Endothelial cell of umbilical vein (primary cell): ENCODE measurements around the gene APOM. TPM values are rescaled to one million over a fixed set of nuclear protein-coding genes. Genes with fewer than 3 reads are reported as not detected.

ENCODE experiments used
- BruUV-seq: library from RNA; stranded (reverse); fragments of 400-500 nt; replicated peaks from 2 replicates; lab custom pipeline; 2021; lab: Mats Ljungman, UMichigan
- CTCF ChIA-PET: fragments of 300-600, 350-600 bp; sonication (Branson Sonifier 250); formaldehyde crosslinking; loops from one replicate; lab custom pipeline; 2021; ENCODE audit warnings: antibody characterized with exemption, inconsistent platforms; lab: Charles Lee
- POLR2A ChIA-PET: fragments of 300-600, 350-600 bp; sonication (Branson Sonifier 250); formaldehyde crosslinking; loops from one replicate; lab custom pipeline; 2021; ENCODE audit warnings: antibody characterized with exemption, inconsistent platforms; lab: Charles Lee
- DNase-seq: peaks from one replicate; pipeline ENCODE4 v3.0.0-alpha.2; 2011; ENCODE audit warnings: low read depth, low spot score
- FAIRE-seq: peaks from 2 replicates; lab custom pipeline; 2011; peaks lifted over from hg19 to GRCh38; lab: Jason Lieb, UNC
- H2AFZ ChIP-seq: 2 replicates; pipeline ENCODE4 v1.6.0; 2012; ENCODE audit warnings: low read depth, low read length, control low read depth, inconsistent platforms
- H3K27ac ChIP-seq: 2 replicates; pipeline ENCODE4 v1.5.1; 2011; ENCODE audit warnings: low read depth, mild to moderate bottlenecking, control low read depth, low read length, moderate library complexity; ENCODE audit not compliant: insufficient read depth
- H3K27me3 ChIP-seq, 2 experiments: 2 replicates each; pipeline versions ENCODE4 v1.6.0 to v1.6.1; 2011; ENCODE audit warnings: low read length in 2 of 2, mixed read lengths in 1 of 2; ENCODE audit not compliant: control insufficient read depth in 2 of 2, insufficient read depth in 2 of 2
- H3K36me3 ChIP-seq, 2 experiments: 2 replicates in 1 of 2; 3 replicates in 1 of 2; pipeline ENCODE4 v1.5.1; 2011; ENCODE audit warnings: low read length in 2 of 2, mild to moderate bottlenecking in 1 of 2, moderate library complexity in 1 of 2; ENCODE audit not compliant: control insufficient read depth in 2 of 2, insufficient read depth in 2 of 2; ENCODE audit errors: extremely low read depth in 1 of 2
- H3K4me1 ChIP-seq: 3 replicates; pipeline ENCODE4 v1.5.1; 2011; ENCODE audit warnings: mild to moderate bottlenecking, low read length; ENCODE audit not compliant: control insufficient read depth, insufficient read depth; ENCODE audit errors: extremely low read depth
- H3K4me2 ChIP-seq: 2 replicates; pipeline ENCODE4 v1.6.1; 2011; ENCODE audit warnings: low read length, control low read depth, mixed read lengths; ENCODE audit not compliant: insufficient read depth
- H3K4me3 ChIP-seq, 3 experiments: fragments of 200-600 bp in 1 of 3; sonication (generic), shearing (Covaris generic) in 1 of 3; replicated peaks in 1 of 3; 2 replicates each; pipeline ENCODE4 v1.5.1; 2011 to 2016; ENCODE audit warnings: control low read depth in 3 of 3, low read length in 3 of 3, mild to moderate bottlenecking in 2 of 3, inconsistent platforms in 1 of 3, low read depth in 1 of 3, moderate library complexity in 1 of 3; ENCODE audit not compliant: insufficient read depth in 1 of 3
- H3K79me2 ChIP-seq: 2 replicates; pipeline ENCODE4 v1.6.0; 2012; ENCODE audit warnings: low read length, inconsistent platforms; ENCODE audit not compliant: control insufficient read depth, insufficient read depth
- H3K9ac ChIP-seq: replicated peaks from 2 replicates; pipeline ENCODE3; 2011; ENCODE audit warnings: low read length, control low read depth; ENCODE audit not compliant: insufficient read depth; ENCODE audit errors: extremely low read depth
- H3K9me1 ChIP-seq: replicated peaks from 3 replicates; pipeline ENCODE4 v1.6.0; 2011; ENCODE audit warnings: mild to moderate bottlenecking, low read length; ENCODE audit not compliant: control insufficient read depth, insufficient read depth; ENCODE audit errors: extremely low read depth
- H3K9me3 ChIP-seq: replicated peaks from 2 replicates; pipeline ENCODE4 v1.5.1; 2012; ENCODE audit warnings: low read length, inconsistent platforms; ENCODE audit not compliant: control insufficient read depth, insufficient read depth
- H4K20me1 ChIP-seq: replicated peaks from 2 replicates; pipeline ENCODE3; 2011; ENCODE audit warnings: mild to moderate bottlenecking, low read length; ENCODE audit not compliant: control insufficient read depth, insufficient read depth; ENCODE audit errors: extremely low read depth
- CTCF ChIP-seq, 2 donors: IDR thresholded peaks; 1 replicate in 1 of 2; 2 replicates in 1 of 2; pipeline ENCODE4 v1.5.1; 2011; ENCODE audit warnings: low read length in 2 of 2, mild to moderate bottlenecking in 2 of 2, moderate library complexity in 2 of 2, control low read depth in 1 of 2, inconsistent platforms in 1 of 2, low read depth in 1 of 2; ENCODE audit not compliant: insufficient read depth in 1 of 2; ENCODE audit errors: extremely low read depth in 1 of 2
- FOS ChIP-seq: IDR thresholded peaks from 2 replicates; pipeline ENCODE4 v1.6.1; 2011; ENCODE audit warnings: mild to moderate bottlenecking, low read length, moderate library complexity, borderline replicate concordance; ENCODE audit not compliant: insufficient read depth
- GATA2 ChIP-seq: IDR thresholded peaks from 2 replicates; pipeline ENCODE4 v1.7.0; 2011; ENCODE audit warnings: low read depth, mild to moderate bottlenecking, moderate library complexity, mixed read lengths, low read length; ENCODE audit not compliant: insufficient read length, insufficient read depth
- JUN ChIP-seq: IDR thresholded peaks from 2 replicates; pipeline ENCODE4 v1.6.1; 2011; ENCODE audit warnings: borderline replicate concordance, low read depth; ENCODE audit not compliant: insufficient read length, insufficient read depth
- MYC ChIP-seq: IDR thresholded peaks from one replicate; pipeline ENCODE4 v1.6.1; 2011; ENCODE audit warnings: mild to moderate bottlenecking, low read depth, low read length
- POLR2A ChIP-seq: IDR thresholded peaks from 2 replicates; pipeline ENCODE4 v1.6.1; 2012; ENCODE audit warnings: low read depth, mild to moderate bottlenecking, control low read depth, low read length
- POLR2AphosphoS5 ChIP-seq: IDR thresholded peaks from 2 replicates; pipeline ENCODE4 v1.6.1; 2012; ENCODE audit warnings: low read depth, mild to moderate bottlenecking, control low read depth, low read length, moderate library complexity; ENCODE audit not compliant: insufficient read depth
- dilution Hi-C: fragments of 300-500 bp; cut with MboI; formaldehyde crosslinking; loops from one replicate; pipeline ENCODE4 v1.15.0; 2019; ENCODE audit warnings: low sequenced_read_pairs; ENCODE audit not compliant: extremely low pct_ligation_motif_present
- intact Hi-C: fragments of 100-400 bp; cut with micrococcal nuclease; formaldehyde crosslinking; loops from one replicate; pipeline ENCODE4 v1.10.0; 2022
- polyA plus RNA-seq, 4 experiments: library from polyadenylated mRNA; depleted of rRNA in 3 of 4; stranded (reverse) in 3 of 4; unstranded in 1 of 4; fragments of >200 nt; gene quantifications; 2 replicates each; pipeline versions ENCODE4 v1.2.1 to v1.2.3, GENCODE V29; 2011 to 2012; ENCODE audit warnings: missing spikeins in 1 of 4
- total RNA-seq: library from RNA; stranded (reverse); gene quantifications from 2 replicates; pipeline ENCODE4 v1.2.3, GENCODE V29; 2021

Gene APOM
- total and polyA plus RNA-seq, 2 donors (not counting 3 experiments of a cell fraction or from before 2014, with no cell fraction given) = 2.5 TPM; not detected in 1

- Histone ChIP-seq H3K27me3 (no peaks in the 10 kb centered on the region), H3K79me2 (no peaks in the 10 kb centered on the region), H3K4me1 (peaks cover 10% of the 10 kb centered on the region), H3K4me3 (no peak overlapping the region), H4K20me1 (no peaks in the 10 kb centered on the region), H3K4me2 (no peak overlapping the region), H3K9me3 (no peaks in the 10 kb centered on the region), H3K9ac (no peak overlapping the region), H2AFZ (no peak overlapping the region), H3K9me1 (no peaks in the 10 kb centered on the region), H3K36me3 (peaks cover 0 to 37% of the 10 kb centered on the region in 2 experiments), H3K27ac (no peak overlapping the region)
- ChIA-PET POLR2A (no interaction called here), CTCF (no interaction called here)
- intact Hi-C loops = no loop called here
- no TSS peak for BruUV-seq
- dilution Hi-C loops = no loop called here
- FAIRE-seq = no peak
- TF ChIP-seq CTCF (IDR thresholded peaks at IDR 0.05; ENCODE audit: extremely low read depth in 1 of 2, insufficient read depth in 1 of 2, low read depth in 1 of 2, low read length in 2 of 2) (no peak), POLR2A (no peak), POLR2AphosphoS5 (no peak), FOS (no peak), MYC (no peak), GATA2 (no peak), JUN (no peak)
- no peak for DNase-seq
These were observed 32.4 kb downstream of the APOM start for GRCh38 chr6:31687860-31688693.
